Endothelial cell of umbilical vein (primary cell): ENCODE results near the gene CHD9NB. TPM values are rescaled to one million over a fixed set of nuclear protein-coding genes. Genes with fewer than 3 reads are reported as not detected.

ENCODE experiments used
- BruUV-seq: library from RNA; stranded (reverse); fragments of 400-500 nt; replicated peaks from 2 replicates; lab custom pipeline; 2021; lab: Mats Ljungman, UMichigan
- CTCF ChIA-PET: fragments of 300-600, 350-600 bp; sonication (Branson Sonifier 250); formaldehyde crosslinking; loops from one replicate; lab custom pipeline; 2021; ENCODE audit warnings: antibody characterized with exemption, inconsistent platforms; lab: Charles Lee
- POLR2A ChIA-PET: fragments of 300-600, 350-600 bp; sonication (Branson Sonifier 250); formaldehyde crosslinking; loops from one replicate; lab custom pipeline; 2021; ENCODE audit warnings: antibody characterized with exemption, inconsistent platforms; lab: Charles Lee
- DNase-seq: peaks from one replicate; pipeline ENCODE4 v3.0.0-alpha.2; 2011; ENCODE audit warnings: low read depth, low spot score
- FAIRE-seq: peaks from 2 replicates; lab custom pipeline; 2011; peaks lifted over from hg19 to GRCh38; lab: Jason Lieb, UNC
- H2AFZ ChIP-seq: 2 replicates; pipeline ENCODE4 v1.6.0; 2012; ENCODE audit warnings: low read depth, low read length, control low read depth, inconsistent platforms
- H3K27ac ChIP-seq: 2 replicates; pipeline ENCODE4 v1.5.1; 2011; ENCODE audit warnings: low read depth, mild to moderate bottlenecking, control low read depth, low read length, moderate library complexity; ENCODE audit not compliant: insufficient read depth
- H3K27me3 ChIP-seq, 2 experiments: 2 replicates each; pipeline versions ENCODE4 v1.6.0 to v1.6.1; 2011; ENCODE audit warnings: low read length in 2 of 2, mixed read lengths in 1 of 2; ENCODE audit not compliant: control insufficient read depth in 2 of 2, insufficient read depth in 2 of 2
- H3K36me3 ChIP-seq, 2 experiments: 2 replicates in 1 of 2; 3 replicates in 1 of 2; pipeline ENCODE4 v1.5.1; 2011; ENCODE audit warnings: low read length in 2 of 2, mild to moderate bottlenecking in 1 of 2, moderate library complexity in 1 of 2; ENCODE audit not compliant: control insufficient read depth in 2 of 2, insufficient read depth in 2 of 2; ENCODE audit errors: extremely low read depth in 1 of 2
- H3K4me1 ChIP-seq: 3 replicates; pipeline ENCODE4 v1.5.1; 2011; ENCODE audit warnings: mild to moderate bottlenecking, low read length; ENCODE audit not compliant: control insufficient read depth, insufficient read depth; ENCODE audit errors: extremely low read depth
- H3K4me2 ChIP-seq: 2 replicates; pipeline ENCODE4 v1.6.1; 2011; ENCODE audit warnings: low read length, control low read depth, mixed read lengths; ENCODE audit not compliant: insufficient read depth
- H3K4me3 ChIP-seq, 3 experiments: fragments of 200-600 bp in 1 of 3; sonication (generic), shearing (Covaris generic) in 1 of 3; replicated peaks in 1 of 3; 2 replicates each; pipeline ENCODE4 v1.5.1; 2011 to 2016; ENCODE audit warnings: control low read depth in 3 of 3, low read length in 3 of 3, mild to moderate bottlenecking in 2 of 3, inconsistent platforms in 1 of 3, low read depth in 1 of 3, moderate library complexity in 1 of 3; ENCODE audit not compliant: insufficient read depth in 1 of 3
- H3K79me2 ChIP-seq: 2 replicates; pipeline ENCODE4 v1.6.0; 2012; ENCODE audit warnings: low read length, inconsistent platforms; ENCODE audit not compliant: control insufficient read depth, insufficient read depth
- H3K9ac ChIP-seq: replicated peaks from 2 replicates; pipeline ENCODE3; 2011; ENCODE audit warnings: low read length, control low read depth; ENCODE audit not compliant: insufficient read depth; ENCODE audit errors: extremely low read depth
- H3K9me1 ChIP-seq: replicated peaks from 3 replicates; pipeline ENCODE4 v1.6.0; 2011; ENCODE audit warnings: mild to moderate bottlenecking, low read length; ENCODE audit not compliant: control insufficient read depth, insufficient read depth; ENCODE audit errors: extremely low read depth
- H3K9me3 ChIP-seq: replicated peaks from 2 replicates; pipeline ENCODE4 v1.5.1; 2012; ENCODE audit warnings: low read length, inconsistent platforms; ENCODE audit not compliant: control insufficient read depth, insufficient read depth
- H4K20me1 ChIP-seq: replicated peaks from 2 replicates; pipeline ENCODE3; 2011; ENCODE audit warnings: mild to moderate bottlenecking, low read length; ENCODE audit not compliant: control insufficient read depth, insufficient read depth; ENCODE audit errors: extremely low read depth
- CTCF ChIP-seq, 2 donors: IDR thresholded peaks; 1 replicate in 1 of 2; 2 replicates in 1 of 2; pipeline ENCODE4 v1.5.1; 2011; ENCODE audit warnings: low read length in 2 of 2, mild to moderate bottlenecking in 2 of 2, moderate library complexity in 2 of 2, control low read depth in 1 of 2, inconsistent platforms in 1 of 2, low read depth in 1 of 2; ENCODE audit not compliant: insufficient read depth in 1 of 2; ENCODE audit errors: extremely low read depth in 1 of 2
- EZH2 ChIP-seq: IDR thresholded peaks from 2 replicates; pipeline ENCODE4 v1.6.1; 2012; ENCODE audit warnings: borderline replicate concordance, low read depth, mild to moderate bottlenecking, moderate library complexity, low read length, inconsistent platforms; ENCODE audit not compliant: severe bottlenecking
- FOS ChIP-seq: IDR thresholded peaks from 2 replicates; pipeline ENCODE4 v1.6.1; 2011; ENCODE audit warnings: mild to moderate bottlenecking, low read length, moderate library complexity, borderline replicate concordance; ENCODE audit not compliant: insufficient read depth
- GATA2 ChIP-seq: IDR thresholded peaks from 2 replicates; pipeline ENCODE4 v1.7.0; 2011; ENCODE audit warnings: low read depth, mild to moderate bottlenecking, moderate library complexity, mixed read lengths, low read length; ENCODE audit not compliant: insufficient read length, insufficient read depth
- JUN ChIP-seq: IDR thresholded peaks from 2 replicates; pipeline ENCODE4 v1.6.1; 2011; ENCODE audit warnings: borderline replicate concordance, low read depth; ENCODE audit not compliant: insufficient read length, insufficient read depth
- MAX ChIP-seq: IDR thresholded peaks from 2 replicates; pipeline ENCODE4 v1.6.1; 2011; ENCODE audit not compliant: insufficient read depth, insufficient read length
- MYC ChIP-seq: IDR thresholded peaks from one replicate; pipeline ENCODE4 v1.6.1; 2011; ENCODE audit warnings: mild to moderate bottlenecking, low read depth, low read length
- POLR2A ChIP-seq: IDR thresholded peaks from 2 replicates; pipeline ENCODE4 v1.6.1; 2012; ENCODE audit warnings: low read depth, mild to moderate bottlenecking, control low read depth, low read length
- POLR2AphosphoS5 ChIP-seq: IDR thresholded peaks from 2 replicates; pipeline ENCODE4 v1.6.1; 2012; ENCODE audit warnings: low read depth, mild to moderate bottlenecking, control low read depth, low read length, moderate library complexity; ENCODE audit not compliant: insufficient read depth
- dilution Hi-C: fragments of 300-500 bp; cut with MboI; formaldehyde crosslinking; loops from one replicate; pipeline ENCODE4 v1.15.0; 2019; ENCODE audit warnings: low sequenced_read_pairs; ENCODE audit not compliant: extremely low pct_ligation_motif_present
- intact Hi-C: fragments of 100-400 bp; cut with micrococcal nuclease; formaldehyde crosslinking; loops from one replicate; pipeline ENCODE4 v1.10.0; 2022
- polyA plus RNA-seq, 4 experiments: library from polyadenylated mRNA; depleted of rRNA in 3 of 4; stranded (reverse) in 3 of 4; unstranded in 1 of 4; fragments of >200 nt; gene quantifications; 2 replicates each; pipeline versions ENCODE4 v1.2.1 to v1.2.3, GENCODE V29; 2011 to 2012; ENCODE audit warnings: missing spikeins in 1 of 4
- total RNA-seq: library from RNA; stranded (reverse); gene quantifications from 2 replicates; pipeline ENCODE4 v1.2.3, GENCODE V29; 2021

CHD9NB gene
- total and polyA plus RNA-seq, 2 donors (not counting 3 experiments of a cell fraction or from before 2014, with no cell fraction given) = 0.44 to 0.66 TPM

GRCh38 chr16:53036066-53036465 lies 16.6 kb downstream of the CHD9NB start:
- no peaks in the 10 kb centered on the region for H3K36me3 ChIP-seq
- H3K27ac ChIP-seq = no peak overlapping the region
- no peaks in the 10 kb centered on the region for H4K20me1 ChIP-seq
- no peaks in the 10 kb centered on the region for H3K79me2 ChIP-seq
- dilution Hi-C loops (no loop called here), intact Hi-C loops (no loop called here)
- no peak for TF ChIP-seq CTCF (IDR thresholded peaks at IDR 0.05; ENCODE audit: extremely low read depth in 1 of 2, insufficient read depth in 1 of 2, low read depth in 1 of 2, low read length in 2 of 2)
- no TSS peak for BruUV-seq
- POLR2A ChIA-PET = no interaction called here
- no peaks in the 10 kb centered on the region for H3K4me1 ChIP-seq
- no peak overlapping the region for H2AFZ ChIP-seq
- FAIRE-seq = no peak
- H3K9me3 ChIP-seq = no peaks in the 10 kb centered on the region
- no peak for DNase-seq
- no peaks in the 10 kb centered on the region for H3K9me1 ChIP-seq
- CTCF ChIA-PET = interaction anchor here (0.8 to 1.2 kb wide), 5 partner anchors 13 to 247 kb away, joined by 3 to 4 read pairs (median 3); partner anchors contain the start of gene CHD9
- H3K4me3 ChIP-seq = no peak overlapping the region
- peaks cover 2 to 4% of the 10 kb centered on the region in 2 experiments for H3K27me3 ChIP-seq
- no peak overlapping the region for H3K9ac ChIP-seq
- no peak overlapping the region for H3K4me2 ChIP-seq

- dilution Hi-C loops (no loop called here), intact Hi-C loops (no loop called here)
- Histone ChIP-seq H3K9ac (no peak overlapping the region), H3K36me3 (no peaks in the 10 kb centered on the region), H3K4me2 (no peak overlapping the region), H3K4me1 (no peaks in the 10 kb centered on the region), H3K79me2 (no peaks in the 10 kb centered on the region), H3K9me3 (no peaks in the 10 kb centered on the region), H3K9me1 (no peaks in the 10 kb centered on the region), H4K20me1 (no peaks in the 10 kb centered on the region), H3K27ac (no peak overlapping the region), H3K27me3 (peaks cover 0 to 2% of the 10 kb centered on the region in 2 experiments), H3K4me3 (no peak overlapping the region), H2AFZ (no peak overlapping the region)
- TF ChIP-seq MAX (no peak), CTCF (IDR thresholded peaks at IDR 0.05; ENCODE audit: extremely low read depth in 1 of 2, insufficient read depth in 1 of 2, low read depth in 1 of 2, low read length in 2 of 2) (no peak), EZH2 (no peak), MYC (no peak), POLR2A (no peak), POLR2AphosphoS5 (no peak), FOS (no peak), GATA2 (no peak), JUN (no peak)
- POLR2A ChIA-PET = no interaction called here
- FAIRE-seq = no peak
- DNase-seq = no peak
- BruUV-seq = no TSS peak
- CTCF ChIA-PET = interaction anchor here (0.8 to 1.2 kb wide), 2 partner anchors 20 to 76 kb away, joined by 3 read pairs; partner anchors contain the start of gene CHD9
Measured at GRCh38 chr16:53035176-53035942, 17.3 kb downstream of the CHD9NB start.
